NCI-H2196 treated with DMSO at 0.1 percent for 48 hours (cell line): ENCODE data around the gene CIROP.

Experiments
- DNase-seq: peaks from one replicate; lab custom pipeline; 2025; ENCODE audit not compliant: unreplicated experiment; lab: John Stamatoyannopoulos, UW

The CIROP gene

DNA sequence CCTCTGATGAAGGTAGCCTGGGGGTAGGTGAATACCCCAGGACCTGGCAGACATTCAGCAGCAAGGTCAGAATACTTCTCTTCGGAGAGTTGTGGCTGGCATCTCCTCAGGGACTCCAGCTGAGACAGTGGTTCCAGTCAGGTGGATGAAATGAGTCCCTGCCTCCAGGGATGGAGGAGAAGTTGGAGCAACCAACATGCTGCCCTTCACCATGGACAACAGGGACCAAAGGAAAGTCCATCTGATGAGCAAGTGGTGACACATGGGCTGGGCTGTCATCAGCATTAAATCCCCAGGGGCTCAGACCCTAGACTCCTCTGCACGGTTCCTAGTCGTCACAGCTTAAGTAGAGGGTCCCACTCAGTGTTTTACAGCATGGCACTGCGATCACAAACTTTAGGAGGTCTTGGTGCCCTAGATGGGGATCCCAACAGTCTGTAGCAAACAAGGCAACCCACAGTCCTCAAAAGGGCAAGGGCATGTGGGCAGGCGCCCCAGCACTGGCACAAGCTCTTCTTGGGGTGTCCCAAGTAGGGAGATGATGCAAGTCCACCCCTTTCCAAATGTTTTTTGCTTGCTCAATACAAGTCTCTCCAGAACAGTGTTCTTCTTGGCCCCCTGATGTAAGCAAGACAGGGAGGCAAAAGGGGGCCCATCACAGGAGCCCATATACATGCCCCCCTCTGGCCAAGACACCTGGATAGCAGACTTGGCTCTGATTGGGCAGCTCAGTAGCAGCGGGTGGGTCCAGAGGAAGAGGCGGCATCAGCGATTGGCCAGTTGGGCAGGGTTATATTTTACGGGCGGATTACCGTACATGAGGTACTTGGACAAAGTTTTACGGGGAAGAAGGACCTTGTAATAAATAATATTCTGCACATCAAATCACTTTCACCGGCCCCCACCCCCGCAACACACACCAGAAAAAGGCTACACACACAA lies 36.7 kb downstream of the CIROP start:
- DNase-seq: no peak

DNA sequence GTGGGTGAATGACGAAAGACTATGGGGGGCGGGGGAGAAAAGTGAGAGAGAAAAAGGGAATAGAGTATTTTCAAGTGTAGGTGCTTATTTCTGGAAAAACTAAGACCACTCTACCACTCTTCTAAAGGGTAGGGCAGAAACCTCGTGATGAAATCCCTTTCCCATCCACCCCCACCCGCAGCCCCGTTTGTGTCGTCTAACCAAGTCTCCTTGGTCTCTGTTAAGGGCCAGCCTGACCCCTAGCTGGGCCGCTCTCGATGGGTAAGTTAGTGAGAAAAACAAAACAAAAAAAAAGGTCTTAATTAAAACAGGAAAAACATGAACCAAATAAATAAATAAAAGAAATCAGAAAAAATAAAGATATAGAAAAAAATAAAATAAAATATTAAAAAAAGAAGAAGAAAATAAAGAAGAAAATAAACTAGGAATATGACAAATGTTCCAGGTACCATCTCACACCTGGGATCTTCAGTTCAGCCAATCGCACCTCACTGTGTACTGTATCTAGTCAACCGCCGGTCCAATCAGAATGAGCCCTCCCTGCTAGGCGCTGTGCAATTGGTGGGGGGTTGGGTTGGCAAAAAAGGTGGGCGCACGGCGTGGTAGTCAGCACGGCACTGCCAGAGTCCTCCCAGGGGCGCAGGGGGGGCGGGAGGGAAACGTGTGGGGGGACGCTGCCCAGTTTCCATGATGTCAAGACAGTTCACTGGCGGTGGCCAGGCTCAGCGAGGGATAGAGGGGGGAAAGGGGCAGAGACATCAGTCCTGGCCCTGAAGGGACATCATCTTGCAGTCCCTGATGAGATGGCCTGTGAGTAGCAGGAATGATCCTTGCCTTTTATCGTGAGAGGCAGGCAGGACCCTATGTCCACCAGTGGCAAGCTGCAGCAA lies 37.7 kb downstream of the CIROP start:
- DNase-seq: no peak

DNA sequence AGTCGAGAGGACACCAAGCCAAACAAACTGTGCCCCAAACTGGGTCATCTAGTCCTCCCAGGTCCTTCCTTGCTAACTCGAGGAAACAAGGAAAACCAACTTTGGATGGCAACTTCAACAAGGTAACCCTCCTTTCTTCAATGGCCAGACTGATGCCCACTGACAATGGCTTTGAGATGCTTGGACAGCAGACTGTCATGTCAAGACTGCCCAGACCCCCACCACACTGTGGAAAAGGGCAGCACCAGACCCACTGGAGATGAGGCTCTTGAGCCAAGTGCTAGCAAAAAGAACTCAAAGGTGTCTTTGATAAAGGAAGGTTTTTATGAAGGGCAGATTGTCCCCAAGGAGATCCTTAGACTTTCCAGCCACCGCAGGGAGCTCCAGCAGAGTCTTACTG lies 38.4 kb downstream of the CIROP start:
- DNase-seq: no peak

DNA sequence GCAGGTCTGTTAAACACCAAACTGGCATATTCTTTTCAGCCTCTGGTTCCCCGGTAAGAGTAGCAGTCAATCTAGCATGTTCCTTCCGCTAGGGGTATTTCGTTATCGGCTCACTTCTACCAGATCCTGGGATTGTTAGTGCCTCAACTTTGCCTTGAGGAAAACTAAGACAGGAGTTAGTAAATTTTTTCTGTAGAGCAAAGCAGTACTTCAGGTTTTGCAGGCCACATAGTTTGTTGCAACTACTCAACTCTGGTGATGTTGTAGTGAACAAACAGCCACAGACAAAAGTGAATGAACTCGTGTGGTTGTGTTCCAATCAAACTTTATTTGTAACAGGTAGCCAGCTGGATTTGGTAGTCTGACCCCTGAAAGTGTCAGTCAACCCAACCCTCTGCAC lies 41.2 kb downstream of the CIROP start:
- DNase-seq: no peak

DNA sequence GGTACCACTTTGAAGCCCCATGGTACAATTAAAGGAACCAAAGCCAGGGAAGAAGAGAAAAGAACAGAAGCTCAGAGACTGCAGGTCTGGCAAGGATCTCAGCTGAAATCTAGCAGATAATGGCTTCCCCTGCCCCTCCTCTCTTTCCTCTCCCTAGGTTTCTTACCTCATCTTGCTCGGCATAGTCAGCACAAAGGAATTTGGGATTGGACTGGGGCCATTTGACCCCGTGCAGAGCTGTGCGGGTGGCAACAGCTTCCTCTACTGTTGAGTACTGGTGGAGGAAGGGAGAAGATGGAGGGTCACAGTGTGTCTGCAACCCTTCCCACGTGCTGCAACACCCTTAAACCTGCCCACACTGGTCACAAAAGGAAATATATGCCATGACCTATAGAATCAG lies 42.8 kb downstream of the CIROP start:
- no peak for DNase-seq

DNA sequence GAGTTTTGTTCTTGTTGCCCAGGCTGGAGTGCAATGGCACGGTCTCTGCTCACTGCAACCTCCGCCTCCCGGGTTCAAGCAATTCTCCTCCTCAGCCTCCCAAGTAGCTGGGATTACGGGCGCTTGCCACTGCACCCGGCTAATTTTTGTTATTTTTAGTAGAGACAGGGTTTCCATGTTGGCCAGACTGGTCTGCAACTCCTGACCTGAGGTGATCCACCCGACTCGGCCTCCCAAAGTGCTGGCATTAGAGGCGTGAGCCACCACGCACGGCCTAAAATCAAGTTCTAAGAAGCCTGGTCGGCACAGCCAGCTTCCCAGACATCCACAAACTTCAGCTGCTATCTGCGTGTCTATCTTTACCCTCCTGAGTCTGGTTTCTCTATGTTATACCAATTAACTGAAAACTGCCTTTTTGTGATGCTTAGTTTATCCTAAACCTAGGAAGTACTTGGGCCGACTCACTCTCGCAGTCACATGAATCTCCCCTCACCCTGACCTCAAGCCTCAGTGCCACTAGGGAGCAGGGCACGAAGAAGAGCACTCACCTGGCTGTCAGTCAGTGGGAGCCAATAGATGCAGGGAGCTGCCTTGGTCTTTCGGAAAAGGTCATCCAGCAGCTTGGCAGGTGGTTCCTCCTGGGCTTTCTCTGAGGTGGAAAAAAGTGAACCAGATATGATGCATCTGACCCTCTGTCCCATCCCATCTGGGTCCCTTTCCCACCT lies 44.1 kb downstream of the CIROP start:
- no peak for DNase-seq

DNA sequence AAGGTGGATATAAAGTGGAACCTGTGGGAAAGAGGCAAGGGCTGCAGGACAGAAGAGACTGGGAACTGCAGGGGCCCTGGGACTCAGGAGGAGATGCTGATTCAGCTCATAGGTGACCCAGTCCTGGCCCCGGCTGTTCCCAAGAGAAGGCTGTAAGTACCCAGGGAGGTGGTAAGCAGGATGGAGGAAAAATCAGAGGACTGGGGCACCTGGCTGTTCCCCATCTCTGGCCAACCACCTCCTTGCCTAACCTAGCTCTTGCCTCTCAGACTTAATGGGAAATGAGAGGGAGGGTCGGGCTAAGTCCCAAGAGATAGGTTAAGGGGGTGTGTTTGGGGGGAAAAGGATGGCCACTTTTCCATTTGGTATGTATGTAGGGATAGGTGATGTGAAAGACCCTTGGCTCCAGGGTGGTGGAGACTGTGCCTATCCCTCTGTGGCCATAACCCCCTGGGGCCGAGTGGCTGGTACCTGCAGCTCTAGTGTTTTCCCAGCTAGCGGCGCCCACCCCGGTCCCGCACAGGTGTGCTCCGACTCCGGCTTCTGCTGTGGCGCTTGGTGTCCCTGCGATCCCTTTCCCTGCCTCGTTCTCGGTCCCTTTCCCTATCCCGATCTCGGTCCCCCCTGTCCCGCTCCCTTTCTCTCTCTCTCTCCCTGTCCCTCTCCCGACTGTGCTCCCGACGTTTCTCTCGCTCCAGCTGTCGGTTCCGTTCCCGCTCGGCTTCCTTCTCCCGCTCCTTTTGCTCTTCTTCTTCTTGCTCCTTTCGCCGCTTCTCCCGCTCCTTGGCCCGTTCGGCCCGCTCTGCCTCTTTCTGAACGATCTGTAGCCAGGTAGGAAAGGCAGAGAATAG lies 45.9 kb downstream of the CIROP start:
- no peak for DNase-seq

DNA sequence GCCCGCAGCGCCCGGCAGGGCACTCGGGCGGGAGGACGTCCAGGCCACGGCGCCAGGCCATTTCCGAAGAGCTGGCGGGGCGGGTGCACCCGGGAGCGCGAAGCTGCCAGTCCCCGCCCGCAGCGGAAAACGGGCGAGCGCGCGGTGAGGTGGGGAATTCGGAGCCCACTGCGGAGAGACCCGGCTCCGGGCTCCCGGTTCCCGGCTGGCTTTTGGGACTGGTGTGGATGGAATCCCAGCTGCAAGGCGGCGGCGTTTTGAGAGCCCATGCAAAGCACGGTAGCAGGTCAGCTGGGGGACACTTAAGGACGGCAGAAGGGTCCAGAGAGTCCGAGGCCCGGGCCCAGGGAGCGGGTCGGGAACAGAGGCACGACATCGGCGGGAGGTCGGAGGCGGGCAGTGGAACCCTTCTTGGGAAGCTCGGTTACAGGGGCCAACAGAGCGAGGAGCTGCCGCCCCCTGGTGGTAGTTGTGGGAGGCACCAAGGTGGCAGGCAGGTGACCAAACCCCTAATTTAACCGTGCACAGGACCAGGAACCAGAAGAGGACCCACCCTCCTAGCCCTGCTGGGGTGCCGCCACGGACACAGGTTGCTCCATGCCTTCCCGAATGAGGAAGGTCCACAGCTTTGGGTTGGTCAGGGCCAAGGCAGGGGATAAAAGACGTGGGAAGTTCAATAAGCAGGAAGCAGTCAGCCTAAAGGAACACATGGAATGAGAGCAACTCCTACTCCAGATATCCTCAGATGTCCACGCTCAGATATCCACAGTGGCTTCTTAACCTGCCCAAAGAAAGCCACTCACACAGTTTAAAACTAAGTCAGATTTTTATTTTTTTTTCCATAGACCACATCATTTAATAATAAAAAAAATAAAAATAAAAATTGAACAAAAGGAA lies 46.8 kb downstream of the CIROP start:
- no peak for DNase-seq

DNA sequence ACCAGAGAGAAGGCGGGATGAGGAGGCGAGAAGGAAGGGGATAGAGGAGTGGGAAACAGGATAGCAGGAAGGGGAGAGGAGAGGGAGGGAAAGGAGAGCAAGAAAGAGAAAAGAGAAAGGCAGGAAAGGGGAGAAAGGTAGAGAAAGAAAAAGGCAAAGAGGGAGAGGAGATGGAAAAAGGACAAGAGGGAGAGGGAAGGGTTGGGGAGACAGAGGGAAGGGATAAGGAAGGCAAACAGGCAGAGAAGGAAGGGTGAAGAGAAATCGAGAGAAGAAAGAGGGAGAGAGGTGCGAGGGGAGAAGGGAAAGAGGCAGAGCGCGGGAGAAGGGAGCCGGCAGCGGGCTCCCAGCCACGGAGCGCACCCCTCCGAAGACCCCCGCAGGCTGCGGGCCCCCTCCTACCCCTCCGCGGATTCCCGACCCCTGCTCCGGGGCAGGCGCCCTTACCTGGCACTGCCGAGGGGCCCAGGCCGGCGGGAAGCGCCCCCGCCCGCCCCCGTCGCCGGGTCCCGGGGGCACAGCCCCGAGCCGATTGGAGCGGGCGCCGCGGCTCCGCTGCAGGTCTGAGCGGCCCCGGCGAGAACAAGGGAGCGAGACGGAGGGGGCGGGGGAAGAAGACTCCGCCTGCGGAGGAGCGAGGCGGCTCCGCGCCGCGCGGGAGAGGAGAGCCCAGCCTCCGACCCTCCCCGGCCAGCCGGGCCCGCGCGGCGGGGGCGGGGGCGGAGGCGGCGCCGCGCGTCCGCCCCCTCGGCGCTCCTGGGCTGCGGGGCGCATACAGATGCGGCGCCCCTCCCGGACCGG lies 47.6 kb downstream of the CIROP start, which contains the start of gene CDH24:
Gene CDH24 (minus strand): TSS at position 565 of the 801 bp plus-strand sequence. CDS start 1,787 bp downstream, outside the sequence.
- DNase-seq: no peak

DNA sequence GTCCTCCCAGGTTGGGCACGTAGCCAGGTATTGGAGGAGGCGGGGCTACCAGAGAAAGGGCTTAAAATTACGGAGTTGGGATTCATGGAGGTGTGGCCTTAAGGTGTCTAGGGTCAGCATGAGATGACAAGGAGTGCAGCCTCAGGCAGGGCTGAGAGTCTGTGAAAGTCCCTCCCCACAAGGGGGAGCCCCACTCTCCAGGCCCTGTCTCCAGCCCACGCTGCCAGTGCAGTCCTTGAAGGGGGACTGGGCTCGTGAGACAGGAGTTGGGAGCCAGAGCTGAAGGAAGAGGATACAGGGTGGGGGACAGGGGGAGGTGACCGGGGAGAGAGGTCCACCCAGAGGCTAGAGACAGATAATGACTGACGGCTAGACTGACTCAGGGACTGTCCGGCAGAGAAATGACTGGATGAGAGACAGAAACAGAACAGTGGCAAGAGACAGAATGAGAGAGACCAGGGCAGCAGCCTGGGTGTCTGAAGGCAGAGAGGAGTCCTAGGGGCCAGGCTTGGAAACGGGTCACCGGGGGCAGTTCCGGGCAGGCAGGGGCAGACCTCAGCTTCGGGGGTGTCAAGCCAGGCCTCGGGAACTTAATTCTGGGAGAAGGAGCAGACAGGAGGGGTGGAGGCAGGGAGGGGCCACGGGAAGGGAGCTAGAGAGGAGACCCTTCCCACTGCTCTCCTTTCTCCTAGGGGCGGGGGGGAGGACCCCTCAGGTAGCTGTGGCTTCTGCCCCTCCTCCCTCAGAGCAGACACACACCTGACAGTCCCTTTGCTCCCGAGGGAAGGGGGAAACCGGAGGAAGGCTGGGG lies 48.4 kb downstream of the CIROP start:
- DNase-seq: no peak

DNA sequence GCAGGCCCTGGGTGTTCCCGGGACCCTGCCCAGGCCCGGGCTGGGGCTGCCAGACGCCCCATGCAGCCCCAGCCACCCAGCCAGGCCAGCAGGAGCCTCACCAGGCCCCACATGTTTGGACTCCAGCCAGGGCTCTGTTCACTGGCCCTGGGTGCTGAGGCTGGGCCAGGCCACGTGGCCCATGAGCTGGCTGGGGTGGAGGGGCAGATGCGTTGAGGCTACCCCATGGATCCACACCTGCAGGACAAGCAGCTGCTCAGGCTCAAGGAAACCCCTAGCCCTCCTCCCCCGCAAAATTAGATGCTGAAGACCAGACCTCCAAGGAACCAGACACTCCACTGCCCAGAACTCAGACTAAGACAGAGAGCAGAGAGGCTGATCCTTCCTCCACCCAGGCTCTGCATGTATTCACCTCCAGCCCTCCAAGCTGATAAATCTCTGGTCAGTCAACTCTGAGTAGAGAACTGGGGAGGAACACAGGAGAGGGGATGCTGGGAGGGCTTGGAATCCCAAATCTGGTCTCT lies 49.1 kb downstream of the CIROP start:
- DNase-seq: no peak

DNA sequence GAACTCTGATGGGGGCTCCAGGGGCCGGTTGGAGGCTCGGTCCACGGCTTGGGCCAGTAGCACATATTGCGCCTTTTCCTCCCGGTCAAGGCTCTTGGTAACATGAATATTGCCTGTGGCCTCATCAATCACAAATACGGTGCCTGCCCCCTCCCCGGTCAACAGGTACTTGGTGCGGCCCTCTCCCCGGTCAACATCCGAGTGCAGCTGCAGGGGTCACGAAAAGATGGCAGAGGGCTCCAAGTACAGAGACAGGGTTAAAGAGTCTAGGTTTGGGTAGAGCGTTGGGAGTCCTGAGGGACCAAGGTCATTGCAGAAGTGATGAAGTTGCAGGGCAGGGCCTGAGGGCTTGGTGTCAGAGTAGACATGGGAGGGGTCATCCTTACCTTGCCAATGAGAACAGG lies 49.6 kb downstream of the CIROP start:
- no peak for DNase-seq

DNA sequence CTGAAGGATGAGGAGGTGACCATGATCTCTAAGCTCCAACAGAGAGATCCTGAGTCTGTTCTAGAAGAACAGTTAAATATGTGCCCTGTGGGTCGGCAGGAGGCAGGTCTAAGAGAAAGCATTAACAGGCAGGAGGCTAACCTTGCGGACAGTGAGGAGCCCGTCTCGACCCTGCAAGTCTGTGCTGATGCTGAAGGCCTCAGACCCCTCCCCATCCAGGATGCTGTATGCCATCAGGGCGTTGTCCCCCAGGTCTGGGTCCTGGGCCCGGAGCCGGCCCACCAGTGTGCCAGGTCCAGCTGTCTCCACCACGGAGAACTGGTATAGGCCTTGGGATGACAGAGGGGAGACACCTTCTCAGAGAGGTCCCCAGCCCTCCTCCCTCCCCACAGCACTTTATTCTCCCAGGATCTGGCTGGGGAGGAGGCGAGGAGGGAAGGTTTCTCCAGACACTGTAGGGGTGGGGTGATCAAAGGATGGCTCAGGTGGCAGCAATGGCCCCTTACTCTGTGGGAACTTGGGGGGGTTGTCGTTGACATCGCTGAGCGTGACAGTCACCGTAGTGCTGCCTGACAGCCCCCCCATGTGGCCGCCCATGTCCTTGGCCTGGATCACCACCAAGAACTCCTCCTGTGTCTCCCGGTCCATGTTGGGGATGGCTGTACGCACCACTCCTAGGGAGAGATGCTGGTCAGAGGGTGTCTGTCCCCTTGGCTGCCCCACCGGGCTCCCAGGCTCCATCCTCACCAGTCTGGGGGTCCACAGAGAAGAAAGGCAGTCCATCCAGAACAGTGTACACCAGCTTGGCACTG lies 50.6 kb downstream of the CIROP start:
- no peak for DNase-seq

DNA sequence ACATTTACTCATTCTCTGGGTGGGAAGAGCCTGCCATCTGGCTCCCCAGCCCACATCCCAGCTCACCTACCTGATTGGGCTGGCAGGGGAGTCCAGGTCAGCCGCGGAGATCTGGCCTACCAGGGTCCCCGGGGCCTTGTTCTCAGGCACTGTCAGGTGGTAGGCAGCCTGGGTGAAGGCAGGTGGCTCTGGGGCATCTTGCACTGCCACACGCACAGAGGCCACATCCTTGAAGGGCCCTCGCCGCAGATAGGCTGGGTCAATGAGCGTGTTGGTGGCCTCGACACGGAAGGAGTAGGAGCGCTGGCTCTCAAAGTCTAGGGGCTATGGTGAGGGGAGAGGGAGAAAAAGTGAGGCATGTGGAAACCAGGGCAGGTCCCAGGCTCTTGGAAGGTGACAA lies 51.4 kb downstream of the CIROP start:
- no peak for DNase-seq

DNA sequence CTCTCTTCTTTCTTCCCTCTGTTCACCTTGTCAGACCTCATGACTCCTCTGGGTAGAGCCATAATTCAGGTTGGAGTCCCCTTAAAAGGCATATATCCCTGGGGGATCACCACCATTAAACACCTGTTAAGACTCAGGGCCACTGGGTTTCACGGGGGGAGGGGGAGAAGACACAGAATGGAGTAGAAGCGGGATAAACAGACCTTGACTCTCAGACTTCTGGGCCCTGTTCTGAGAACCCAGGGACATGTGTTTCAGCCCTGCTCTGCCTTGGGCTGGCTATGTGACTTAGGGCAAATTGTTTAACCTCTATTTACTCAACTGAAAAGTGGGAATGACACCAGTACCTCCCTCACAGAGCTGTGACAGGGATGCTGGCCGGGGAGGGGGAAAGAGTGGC lies 52.1 kb downstream of the CIROP start:
- DNase-seq: no peak

DNA sequence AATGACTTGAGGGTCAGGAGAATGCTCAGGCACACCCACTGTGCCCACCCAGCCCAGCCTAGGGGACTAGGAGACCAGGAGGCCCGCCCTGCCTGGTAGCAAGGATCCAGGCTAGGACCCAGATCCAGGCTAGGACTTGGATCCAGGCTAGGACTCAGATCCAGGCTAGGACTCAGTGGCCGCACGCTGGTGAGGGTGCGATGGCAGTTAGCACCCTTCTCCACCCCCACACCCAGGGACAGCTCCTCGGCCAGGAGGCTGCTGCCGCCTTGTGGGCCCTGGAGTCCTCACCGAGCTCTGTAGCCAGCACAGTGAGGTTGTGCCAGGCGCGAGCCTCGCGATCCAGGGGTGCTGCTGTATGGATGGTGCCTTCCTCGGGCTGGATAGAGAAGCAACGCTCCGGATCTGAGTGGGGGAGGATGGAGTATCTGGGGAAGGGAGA lies 52.6 kb downstream of the CIROP start:
- DNase-seq: no peak
